RPMI7951 (cell line): ENCODE measurements around the gene CSNK1G1. TPM values are rescaled to one million over a fixed set of nuclear protein-coding genes. Genes with fewer than 3 reads are reported as not detected.
"Not testable (repeated sequence)": the region's sequence is repeated elsewhere in the genome, so short reads cannot be mapped to it uniquely, and the experiment has no call there.

ENCODE experiments used
- DNase-seq: peaks from one replicate; pipeline ENCODE4 v3.0.0-alpha.2; 2012; ENCODE audit warnings: low read depth
- total RNA-seq: library from RNA; depleted of rRNA; stranded (reverse); fragments of >200 nt; shearing (Covaris generic); gene quantifications from 2 replicates; pipeline ENCODE4 v1.2.3, GENCODE V29; 2014

Gene CSNK1G1
- total RNA-seq, 1 experiment from 2014 or later, result 23.7 TPM

DNA sequence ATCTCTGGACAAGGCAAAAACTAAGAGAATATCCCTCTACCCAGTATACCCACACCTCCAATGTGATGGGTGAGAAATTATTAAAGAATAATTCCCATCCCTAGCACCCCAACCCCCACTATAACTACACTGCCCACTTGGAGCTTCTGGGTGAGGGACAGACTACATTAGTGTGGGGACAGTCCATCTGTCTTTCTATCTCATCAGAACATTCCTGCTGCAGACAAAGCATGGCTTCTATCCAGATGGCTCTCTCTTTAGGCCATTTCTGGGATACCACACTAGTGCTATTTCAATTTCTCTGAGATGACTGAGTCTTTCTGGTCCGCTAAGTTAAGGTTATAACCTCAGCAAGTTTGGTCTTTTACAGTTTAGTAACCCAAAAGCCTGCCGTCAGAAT, 6.6 kb downstream of the CSNK1G1 start:
- DNase-seq, result peak; percentile 9

DNA sequence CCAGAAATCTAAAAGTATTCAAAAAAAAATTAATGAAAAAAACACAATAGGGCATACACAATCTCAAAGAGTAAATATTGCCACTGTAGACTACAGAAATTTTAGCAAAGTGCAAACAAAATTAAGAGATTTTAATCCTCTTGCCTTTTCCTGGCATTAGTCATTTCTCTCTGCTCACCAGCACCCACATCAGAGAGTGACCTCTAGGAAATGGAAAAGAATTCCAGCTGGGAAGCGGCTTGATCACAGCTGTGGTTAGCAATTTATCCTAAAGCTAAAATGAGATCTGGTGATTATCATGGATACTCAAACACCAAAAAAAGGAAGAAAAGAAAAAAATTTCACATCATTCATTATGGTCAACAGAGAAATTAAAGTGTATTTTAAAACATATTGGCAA, 7.5 kb downstream of the CSNK1G1 start:
- peak; percentile 79 for DNase-seq

DNA sequence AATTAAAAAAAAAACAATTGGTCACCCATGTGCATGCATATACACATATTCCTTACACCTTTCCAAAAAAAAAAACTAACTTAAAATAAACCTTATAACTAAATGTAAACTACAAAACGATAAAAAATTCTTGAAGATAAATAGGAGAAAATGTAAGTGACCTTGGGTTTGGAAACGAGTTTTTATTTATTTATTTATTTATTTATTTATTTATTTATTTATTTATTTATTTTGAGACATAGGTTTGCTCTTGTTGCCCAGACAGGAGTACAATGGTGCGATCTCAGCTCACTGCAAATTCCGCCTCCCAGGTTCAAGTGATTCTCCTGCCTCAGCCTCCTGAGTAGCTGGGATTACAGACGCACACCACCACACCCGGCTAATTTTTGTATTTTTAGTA, 9.7 kb downstream of the CSNK1G1 start:
- not testable (repeated sequence) for DNase-seq

DNA sequence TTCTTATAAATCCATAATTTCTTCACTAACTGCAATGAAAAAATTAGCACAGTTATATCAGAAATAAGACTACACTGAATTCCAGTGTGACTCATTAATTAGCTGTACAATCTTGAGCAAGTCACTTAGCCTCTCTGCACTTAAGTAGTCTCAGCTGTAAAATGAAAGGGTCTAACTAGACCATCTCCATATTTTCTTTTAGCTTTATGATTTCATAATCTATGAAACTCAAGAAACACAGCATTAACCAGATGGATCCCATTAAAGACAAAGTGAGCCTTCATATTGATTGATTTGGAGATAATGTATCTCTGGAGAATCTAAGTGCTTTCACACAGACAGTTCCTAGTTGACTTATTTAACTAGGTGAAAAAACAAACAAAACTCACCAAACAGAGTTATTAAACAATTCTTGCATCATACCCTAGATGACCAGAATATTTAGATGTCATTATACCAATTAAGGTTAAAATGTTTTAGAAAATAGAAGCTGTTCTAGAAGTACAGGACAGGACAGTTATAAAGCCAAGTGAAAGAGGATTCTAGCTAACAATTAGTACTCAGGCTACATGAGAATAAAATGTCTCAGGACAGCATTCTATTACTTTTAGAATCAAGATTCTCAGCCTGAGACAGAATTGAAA, 11.2 kb downstream of the CSNK1G1 start:
- DNase-seq, result peak; percentile 28

DNA sequence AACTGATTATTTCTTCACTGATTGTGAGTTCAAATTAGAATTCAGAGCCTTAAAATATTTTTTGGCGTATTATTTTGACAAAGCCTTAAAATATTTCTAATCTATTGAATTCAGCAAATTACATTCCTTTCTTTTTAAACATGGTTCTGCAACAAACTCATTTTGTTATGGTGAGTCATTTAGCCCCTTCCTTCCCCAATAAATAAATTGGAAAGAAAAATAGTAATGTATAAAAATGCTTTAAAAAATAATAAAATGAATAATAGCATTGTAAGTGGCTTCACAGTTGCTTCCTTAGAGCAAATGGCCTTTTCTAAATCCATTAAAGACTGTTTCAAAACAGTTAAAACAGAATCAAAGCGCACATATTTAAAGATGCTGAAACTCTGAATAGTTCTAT, 12.1 kb downstream of the CSNK1G1 start:
- DNase-seq, result no peak

DNA sequence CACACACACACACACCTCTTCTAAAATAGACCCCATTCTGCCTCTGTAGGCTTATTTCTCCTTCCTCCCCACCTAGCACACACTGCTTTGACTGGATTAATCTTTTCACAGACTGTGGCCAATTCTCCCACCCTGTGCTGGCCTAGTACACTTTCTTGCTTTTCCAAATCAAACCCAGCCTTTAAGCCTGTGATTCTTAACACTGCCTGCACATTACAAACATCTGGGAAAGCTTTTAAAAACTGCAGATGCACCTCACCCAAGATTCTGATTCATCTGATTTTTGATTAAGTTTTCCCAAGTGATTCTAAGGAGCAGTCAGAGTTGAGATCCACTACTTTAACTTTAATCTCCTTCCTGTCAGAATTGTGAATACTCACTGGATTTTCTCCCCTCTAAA, 12.8 kb downstream of the CSNK1G1 start:
- peak; percentile 8 for DNase-seq

DNA sequence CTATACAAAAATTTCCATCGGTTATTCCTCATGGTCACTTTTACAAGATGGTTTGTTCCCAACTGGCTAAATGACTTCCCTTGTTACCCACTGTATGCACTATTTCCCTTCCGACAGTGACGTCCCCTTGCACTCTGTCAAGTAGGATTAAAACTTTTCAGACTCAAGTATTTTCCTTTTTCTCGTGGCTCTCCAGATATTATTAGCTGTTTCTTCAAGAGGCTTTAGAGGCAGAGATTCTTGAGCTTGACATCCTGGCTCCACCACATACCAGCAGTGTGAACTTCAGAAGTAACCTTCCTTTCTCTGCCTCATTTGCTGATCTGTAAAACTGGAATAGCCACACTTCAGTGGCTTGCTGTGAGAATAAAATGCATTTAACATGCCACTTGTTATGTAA, 14.0 kb downstream of the CSNK1G1 start:
- no peak for DNase-seq

DNA sequence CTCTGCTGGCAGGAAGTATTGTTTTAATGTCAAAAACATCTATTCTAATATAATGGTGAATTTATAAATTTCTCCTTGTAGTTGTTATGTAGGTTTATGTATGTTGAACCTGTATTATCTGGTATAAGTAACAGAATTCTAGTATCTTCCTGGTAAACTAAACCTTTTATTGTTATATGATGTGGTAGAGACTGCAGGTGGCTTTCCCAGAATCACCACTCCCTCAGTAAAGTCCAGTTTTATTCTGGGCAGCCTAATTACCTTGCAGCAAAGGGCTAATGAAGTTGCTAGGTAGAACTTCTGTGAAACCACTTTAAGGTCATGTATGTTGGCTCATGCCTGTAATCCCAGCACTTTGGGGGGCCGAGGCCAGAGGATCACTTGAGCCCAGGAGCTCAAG, 15.6 kb downstream of the CSNK1G1 start:
- no peak for DNase-seq

DNA sequence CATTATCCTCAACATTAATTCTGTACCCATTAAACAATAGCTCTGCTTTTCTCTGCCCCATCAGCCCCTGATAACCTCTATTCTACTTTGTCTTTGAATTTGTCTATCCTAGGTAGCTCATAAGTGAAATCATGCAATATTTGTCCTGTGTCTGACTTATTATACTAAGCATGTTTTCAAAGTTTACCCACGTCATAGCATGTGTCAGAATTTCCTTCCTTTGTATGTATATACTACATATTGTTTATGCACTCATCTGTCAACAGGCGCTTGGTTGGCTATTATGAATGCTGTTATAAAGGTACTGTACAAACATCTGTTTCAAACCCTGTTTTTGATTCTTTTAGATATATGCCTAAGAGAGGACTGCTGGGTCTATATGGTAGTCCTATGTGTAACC, 18.2 kb downstream of the CSNK1G1 start:
- DNase-seq, result no peak

DNA sequence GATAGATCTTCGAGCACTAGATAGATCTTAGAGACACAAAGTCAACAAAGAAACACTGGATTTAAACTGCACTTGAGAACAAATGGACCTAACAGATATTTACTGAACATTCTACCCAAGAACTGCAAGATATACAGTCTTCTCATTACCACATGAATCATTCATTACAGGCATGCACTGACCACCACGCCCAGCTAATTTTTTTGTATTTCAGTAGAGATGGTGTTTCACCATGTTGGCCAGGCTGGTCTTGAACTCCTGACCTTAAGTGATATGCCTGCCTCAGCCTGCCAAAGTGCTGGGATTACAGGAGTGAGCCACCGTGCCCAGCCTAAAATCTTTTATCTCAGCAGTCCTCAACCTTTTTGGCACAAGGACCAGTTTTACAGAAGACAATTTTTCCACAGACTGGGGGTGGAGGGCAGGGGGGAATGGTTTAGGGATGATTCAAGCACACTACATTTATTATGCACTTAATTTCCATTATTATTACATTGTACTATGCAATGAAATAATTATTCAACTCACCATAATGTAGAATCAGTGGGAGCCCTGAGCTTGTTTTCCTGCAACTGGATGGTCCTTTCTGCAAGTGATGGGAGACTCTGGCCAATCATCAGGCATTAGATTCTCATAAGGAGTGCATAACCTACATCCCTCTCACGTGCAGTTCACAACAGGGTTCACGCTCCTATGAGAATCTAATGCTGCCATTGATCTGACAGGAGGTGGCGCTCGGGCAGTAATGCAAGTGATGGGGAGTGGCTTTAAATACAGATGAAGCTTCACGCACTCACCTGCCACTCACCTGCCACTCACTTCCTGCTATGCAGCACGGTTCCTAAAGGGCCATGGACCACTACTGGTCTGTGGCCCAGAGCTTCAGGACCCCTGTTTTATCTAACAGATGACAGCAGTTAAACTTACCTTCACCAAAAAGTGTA, 21.7 kb downstream of the CSNK1G1 start:
- DNase-seq, result peak; percentile 7

DNA sequence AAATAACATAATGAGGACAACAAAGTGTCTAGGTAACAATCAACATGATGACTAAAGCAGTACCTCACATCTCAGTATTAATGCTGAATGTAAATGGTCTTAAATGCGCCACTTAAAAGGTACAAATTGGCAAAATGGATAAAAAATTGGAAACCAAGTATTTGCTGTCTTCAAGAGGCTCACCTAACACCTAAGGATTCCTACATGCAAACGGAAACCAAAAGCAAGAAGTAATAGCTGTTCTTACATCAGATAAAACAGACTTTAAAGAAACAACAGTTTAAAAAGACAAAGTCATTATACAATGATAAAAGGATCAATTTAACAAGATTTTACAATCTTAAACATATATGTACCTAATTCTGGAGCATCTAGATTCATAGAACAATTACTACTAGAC, 22.5 kb downstream of the CSNK1G1 start:
- DNase-seq, result no peak

DNA sequence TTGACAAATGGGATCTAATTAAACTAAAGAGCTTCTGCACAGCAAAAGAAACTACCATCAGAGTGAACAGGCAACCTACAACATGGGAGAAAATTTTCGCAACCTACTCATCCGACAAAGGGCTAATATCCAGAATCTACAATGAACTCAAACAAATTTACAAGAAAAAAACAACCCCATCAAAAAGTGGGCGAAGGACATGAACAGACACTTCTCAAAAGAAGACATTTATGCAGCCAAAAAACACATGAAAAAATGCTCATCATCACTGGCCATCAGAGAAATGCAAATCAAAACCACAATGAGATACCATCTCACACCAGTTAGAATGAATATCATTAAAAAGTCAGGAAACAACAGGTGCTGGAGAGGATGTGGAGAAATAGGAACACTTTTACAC, 24.3 kb downstream of the CSNK1G1 start:
- not testable (repeated sequence) for DNase-seq

DNA sequence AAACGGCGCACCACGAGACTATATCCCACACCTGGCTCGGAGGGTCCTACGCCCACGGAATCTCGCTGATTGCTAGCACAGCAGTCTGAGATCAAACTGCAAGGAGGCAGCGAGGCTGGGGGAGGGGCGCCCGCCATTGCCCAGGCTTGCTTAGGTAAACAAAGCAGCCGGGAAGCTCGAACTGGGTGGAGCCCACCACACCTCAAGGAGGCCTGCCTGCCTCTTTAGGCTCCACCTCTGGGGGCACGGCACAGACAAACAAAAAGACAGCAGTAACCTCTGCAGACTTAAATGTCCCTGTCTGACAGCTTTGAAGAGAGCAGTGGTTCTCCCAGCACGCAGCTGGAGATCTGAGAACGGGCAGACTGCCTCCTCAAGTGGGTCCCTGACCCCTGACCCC, 29.0 kb downstream of the CSNK1G1 start:
- DNase-seq, result not testable (repeated sequence)

DNA sequence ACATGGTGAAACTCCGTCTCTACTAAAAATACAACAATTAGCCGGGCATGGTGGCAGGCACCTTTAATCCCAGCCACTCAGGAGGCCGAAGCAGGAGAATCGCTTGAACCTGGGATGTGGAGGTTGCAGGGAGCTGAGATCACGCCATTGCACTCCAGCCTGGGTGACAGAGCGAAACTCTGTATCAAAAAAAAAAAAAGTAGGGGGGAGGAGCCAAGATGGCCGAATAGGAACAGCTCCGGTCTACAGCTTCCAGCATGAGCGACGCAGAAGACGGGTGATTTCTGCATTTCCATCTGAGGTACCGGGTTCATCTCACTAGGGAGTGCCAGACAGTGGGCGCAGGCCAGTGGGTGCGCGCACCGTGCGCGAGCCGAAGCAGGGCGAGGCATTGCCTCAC, 29.5 kb downstream of the CSNK1G1 start:
- DNase-seq, result not testable (repeated sequence)

DNA sequence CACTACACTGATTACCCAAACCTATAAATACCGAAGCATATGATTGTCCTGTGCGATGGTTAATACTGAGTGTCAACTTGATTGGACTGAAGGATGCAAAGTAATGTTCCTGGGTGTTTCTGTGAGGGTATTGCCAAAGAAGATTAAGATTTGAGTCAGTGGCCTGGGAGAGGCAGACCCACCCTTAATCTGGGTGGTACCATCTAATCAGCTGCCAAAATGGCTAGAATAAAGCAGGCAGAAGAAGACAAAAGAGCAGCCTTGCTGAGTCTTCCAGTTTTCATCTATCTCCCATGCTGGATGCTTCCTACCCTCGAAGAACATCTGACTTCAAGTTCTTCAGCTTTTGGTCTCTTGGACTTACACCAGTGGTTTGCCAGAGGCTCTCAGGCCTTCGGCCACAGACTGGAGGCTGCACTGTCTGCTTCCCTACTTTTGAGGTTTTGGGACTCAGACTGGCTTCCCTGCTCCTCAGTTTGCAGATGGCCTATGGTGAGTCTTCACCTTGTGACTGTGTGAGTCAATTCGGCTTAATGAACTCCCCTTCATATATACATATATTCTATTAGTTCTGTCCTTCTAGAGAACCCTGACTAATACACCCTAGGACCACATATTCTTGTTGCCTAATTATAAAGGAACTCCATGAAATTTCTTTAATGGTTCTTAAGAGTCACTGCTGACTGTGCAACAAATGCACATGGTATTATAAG, 31.7 kb downstream of the CSNK1G1 start:
- peak; percentile 20 for DNase-seq

DNA sequence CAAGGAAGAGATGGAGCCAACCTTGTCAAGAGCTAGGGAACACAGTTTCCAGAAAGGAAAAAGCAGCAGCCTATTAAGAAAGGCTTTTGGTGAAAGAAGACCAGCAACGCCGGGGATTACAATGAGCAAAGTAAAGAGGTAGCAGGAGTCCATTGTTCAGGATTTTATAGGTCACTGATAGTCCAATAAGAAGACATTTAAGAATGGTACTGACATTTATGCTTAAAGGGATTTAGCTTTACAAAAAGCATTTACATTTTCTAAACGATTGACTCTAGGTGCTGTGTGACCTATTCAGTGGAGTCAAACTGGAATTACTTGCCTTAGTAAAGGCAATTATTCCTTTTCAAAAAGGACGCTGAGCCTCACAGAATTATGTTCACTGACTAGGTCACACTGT, 40.8 kb downstream of the CSNK1G1 start:
- no peak for DNase-seq

DNA sequence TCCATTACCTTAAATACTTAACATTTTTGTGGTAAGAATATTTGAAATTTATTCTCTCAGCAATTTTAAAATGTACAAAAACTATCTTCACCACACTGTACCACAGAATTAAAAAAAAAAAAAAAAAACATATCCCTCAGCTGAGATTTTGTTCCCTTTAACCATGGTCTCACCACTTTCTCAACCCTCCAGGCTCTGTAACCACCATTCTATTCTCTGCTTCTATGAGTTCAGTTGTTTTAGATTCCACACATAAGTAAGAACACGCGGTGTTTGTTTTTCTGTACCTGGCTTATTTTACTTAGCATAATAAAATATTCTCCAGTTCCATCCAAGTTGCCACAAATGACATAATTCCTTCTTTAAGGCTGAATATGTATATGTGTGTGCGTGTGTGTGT, 41.5 kb downstream of the CSNK1G1 start:
- DNase-seq, result no peak

DNA sequence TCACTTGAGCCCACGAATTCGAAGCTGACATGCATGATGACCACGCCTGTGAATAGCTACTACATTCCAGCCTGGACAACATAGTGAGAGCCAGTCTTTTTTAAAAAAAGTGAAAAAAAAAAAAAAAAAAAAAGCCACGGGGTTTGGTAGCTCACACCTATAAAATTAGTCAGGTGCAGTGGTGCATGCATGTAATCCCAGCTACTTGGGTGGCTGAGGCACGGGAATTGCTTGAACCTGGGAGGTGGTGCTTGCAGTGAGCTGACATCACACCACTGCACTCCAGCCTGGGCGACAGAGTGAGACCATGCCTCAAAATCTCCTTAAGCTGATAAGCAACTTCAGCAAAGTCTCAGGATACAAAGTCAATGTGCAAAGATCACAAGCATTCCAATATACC, 44.4 kb downstream of the CSNK1G1 start:
- DNase-seq, result no peak

DNA sequence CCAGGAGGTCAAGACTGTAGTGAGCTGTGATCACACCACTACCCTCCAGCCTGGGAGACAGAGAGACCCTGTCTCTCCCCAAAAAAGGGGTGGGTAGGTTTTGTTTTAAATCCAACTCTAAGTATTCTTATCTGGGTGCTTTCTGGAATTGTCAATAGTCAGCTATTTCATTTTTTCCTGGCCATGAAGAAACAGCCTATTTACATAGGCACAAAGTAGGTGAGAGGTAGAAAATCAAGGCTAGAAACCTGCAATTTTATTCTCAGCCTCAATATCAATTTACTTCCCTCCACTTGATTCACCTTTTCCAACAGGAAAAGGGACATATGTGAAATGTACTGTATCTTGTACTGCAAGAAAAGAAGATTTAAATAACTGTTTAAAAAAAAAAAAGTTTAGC, 45.9 kb downstream of the CSNK1G1 start:
- no peak for DNase-seq

DNA sequence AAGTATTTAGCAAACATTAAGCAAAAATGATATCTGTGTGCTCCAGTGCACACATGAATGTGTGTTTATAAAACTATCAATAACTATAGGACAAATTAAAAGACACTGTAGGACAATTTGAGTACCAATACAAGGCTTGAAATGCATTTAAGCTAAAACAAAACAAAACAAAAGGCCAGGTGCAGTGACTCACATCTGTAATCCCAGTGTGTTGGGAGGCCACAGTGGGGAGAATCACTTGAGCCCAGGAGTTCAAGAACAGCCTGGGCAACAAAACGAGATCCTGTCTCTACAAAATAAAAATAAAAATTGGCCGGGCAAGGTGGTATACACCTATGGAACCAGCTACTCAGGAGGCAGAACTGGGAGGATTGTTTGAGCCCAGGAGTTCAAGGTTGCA, 50.7 kb downstream of the CSNK1G1 start:
- DNase-seq, result peak; percentile 9

DNA sequence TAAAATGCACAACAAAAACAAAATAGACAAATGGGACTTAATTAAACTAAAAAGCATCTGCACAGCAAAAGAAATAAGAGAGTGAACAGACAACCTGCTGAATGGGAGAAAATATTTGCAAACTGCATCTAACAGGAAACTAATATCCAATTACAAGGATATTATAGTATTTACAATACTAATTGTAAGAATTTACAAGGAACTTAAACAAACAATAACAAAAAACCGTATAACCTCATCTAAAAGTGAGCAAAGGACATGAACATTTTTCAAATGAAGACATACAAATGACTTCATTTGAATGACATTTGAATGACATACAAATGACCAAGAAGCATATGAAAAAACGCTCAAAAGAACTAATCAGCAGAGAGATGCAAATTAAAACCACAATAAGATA, 66.4 kb downstream of the CSNK1G1 start:
- no peak for DNase-seq

DNA sequence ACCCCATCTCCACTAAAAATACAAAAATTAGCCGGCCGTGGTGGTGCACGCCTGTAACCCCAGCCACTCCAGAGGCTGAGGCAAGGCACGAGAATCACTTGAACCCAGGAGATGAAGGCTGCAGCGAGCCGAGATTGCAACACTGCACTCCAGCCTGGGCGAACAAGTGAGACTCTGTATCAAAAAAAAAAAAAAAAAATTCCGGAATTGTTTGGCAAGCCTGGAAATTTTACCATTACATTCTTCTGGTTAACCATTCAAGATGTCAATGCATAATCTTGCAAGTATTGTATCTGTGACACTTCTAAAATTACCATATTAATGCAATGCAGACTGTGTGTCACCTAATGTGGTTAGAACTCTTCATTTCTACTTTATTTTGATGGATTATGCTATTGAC, 67.0 kb downstream of the CSNK1G1 start:
- DNase-seq, result no peak

DNA sequence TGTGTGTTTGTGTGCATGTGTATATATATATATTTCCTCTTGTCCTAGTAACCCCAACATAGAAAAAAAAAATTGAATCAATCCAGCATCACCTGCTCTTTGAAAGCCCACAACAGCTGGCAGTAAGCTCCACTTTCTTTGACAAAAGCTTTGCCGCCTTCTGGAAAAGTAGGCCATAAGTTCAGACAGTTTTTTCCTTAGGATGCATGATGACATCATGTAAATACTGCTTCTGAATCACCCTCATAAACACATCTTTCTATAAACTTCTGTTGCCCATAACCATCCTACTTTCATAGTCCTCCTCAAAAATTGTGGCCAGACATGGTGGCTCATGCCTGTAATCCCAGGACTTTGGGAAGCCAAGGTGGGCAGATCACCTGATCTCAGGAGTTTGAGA, 67.4 kb downstream of the CSNK1G1 start:
- DNase-seq, result no peak
